SU-DHL-6 (cell line): ENCODE measurements around the gene THOC7.

ENCODE experiments used
- H2AFZ ChIP-seq: fragments of 200-600 bp; sonication (generic); 2 replicates; pipeline ENCODE4 v1.6.1; 2014; ENCODE audit warnings: low read depth, mild to moderate bottlenecking, moderate library complexity, mixed read lengths, antibody characterized with exemption, low read length; ENCODE audit not compliant: severe bottlenecking
- H3F3A ChIP-seq: fragments of 200-600 bp; shearing (Covaris generic); 2 replicates; pipeline ENCODE4 v1.6.0; 2016; ENCODE audit warnings: antibody characterized with exemption, mild to moderate bottlenecking; ENCODE audit not compliant: insufficient read depth
- H3K27ac ChIP-seq: fragments of 200-600 bp; sonication (generic); 2 replicates; pipeline ENCODE4 v1.5.1; 2016; ENCODE audit warnings: low read depth, mild to moderate bottlenecking, low read length, moderate library complexity, mixed read lengths
- H3K27me3 ChIP-seq: fragments of 200-600 bp; sonication (generic), shearing (Covaris generic); 2 replicates; pipeline ENCODE4 v1.6.0; 2014; ENCODE audit warnings: mild to moderate bottlenecking, low read length
- H3K36me3 ChIP-seq: fragments of 200-600 bp; sonication (generic); 2 replicates; pipeline ENCODE4 v1.6.1; 2014; ENCODE audit warnings: mild to moderate bottlenecking, low read length, mixed read lengths
- H3K4me2 ChIP-seq: fragments of 300-600, 200-600 bp; shearing (Covaris generic), sonication (generic); 2 replicates; pipeline ENCODE4 v1.6.0; 2014; ENCODE audit warnings: low read length, low read depth, mild to moderate bottlenecking; ENCODE audit not compliant: poor library complexity, severe bottlenecking
- H3K4me3 ChIP-seq: fragments of 200-600 bp; sonication (generic); 2 replicates; pipeline ENCODE4 v1.5.1; 2014; ENCODE audit warnings: antibody characterized with exemption, low read length, mild to moderate bottlenecking, mixed read lengths; ENCODE audit not compliant: insufficient read depth, poor library complexity, severe bottlenecking
- H3K79me2 ChIP-seq: fragments of 200-600 bp; sonication (generic); 2 replicates; pipeline ENCODE4 v1.6.1; 2014; ENCODE audit warnings: mild to moderate bottlenecking, low read length, moderate library complexity; ENCODE audit not compliant: insufficient read depth
- H3K9ac ChIP-seq: fragments of 200-600 bp; sonication (generic); 2 replicates; pipeline ENCODE4 v1.7.0; 2014; ENCODE audit warnings: mild to moderate bottlenecking, low read length
- H3K9me2 ChIP-seq: fragments of 200-600 bp; sonication (generic); replicated peaks from 2 replicates; pipeline ENCODE4 v1.6.1; 2014; ENCODE audit warnings: low read length; ENCODE audit not compliant: insufficient read depth
- H3K9me3 ChIP-seq: fragments of 200-600 bp; sonication (generic); 2 replicates; pipeline ENCODE4 v1.6.1; 2014; ENCODE audit warnings: low read length, mixed read lengths; ENCODE audit not compliant: insufficient read depth
- H4K20me1 ChIP-seq: fragments of 200-600 bp; sonication (generic); 2 replicates; pipeline ENCODE4 v1.6.1; 2014; ENCODE audit warnings: low read depth, mild to moderate bottlenecking, antibody characterized with exemption, low read length, moderate library complexity, mixed read lengths
- EZH2phosphoT487 ChIP-seq: fragments of 200-600 bp; sonication (generic), shearing (Covaris generic); conservative IDR thresholded peaks from 2 replicates; pipeline ENCODE4 v1.6.1; 2018; ENCODE audit warnings: mild to moderate bottlenecking, antibody characterized with exemption, low read length, moderate library complexity, mixed read lengths
- TF ChIP-seq, protein P1 (sequence below): fragments of 200-600 bp; sonication (generic); IDR thresholded peaks from one replicate; pipeline ENCODE4 v1.5.1; 2017; ENCODE audit warnings: antibody characterized with exemption, mild to moderate bottlenecking, low read length, moderate library complexity; ENCODE audit not compliant: insufficient read depth, poor library complexity, severe bottlenecking

Gene THOC7

DNA sequence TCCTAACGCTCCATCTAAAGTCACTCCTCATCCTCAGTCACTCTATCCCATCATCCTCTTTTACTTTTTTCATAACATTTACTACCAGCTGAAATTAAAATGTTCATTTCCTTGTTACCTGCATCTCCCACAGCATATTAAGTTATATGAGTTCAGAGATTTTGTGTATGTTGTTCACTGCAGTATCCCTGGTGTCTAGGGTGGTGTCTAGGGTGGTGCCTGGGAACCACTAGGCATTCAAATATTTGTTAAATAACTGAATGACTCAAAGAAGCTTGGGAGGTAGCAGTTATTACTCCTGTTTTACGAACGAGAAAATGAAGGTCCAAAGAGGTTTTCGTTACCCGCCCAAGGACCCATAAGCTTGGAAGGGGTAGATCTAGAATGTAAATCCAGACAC, 46.4 kb downstream of the THOC7 start:
- Histone ChIP-seq H3K9me3 (no peaks in the 10 kb centered on the region), H3K9ac (no peak overlapping the region), H3K36me3 (no peaks in the 10 kb centered on the region), H3K79me2 (no peaks in the 10 kb centered on the region), H3K9me2 (no peaks in the 10 kb centered on the region), H2AFZ (no peak overlapping the region), H3K27me3 (no peaks in the 10 kb centered on the region), H4K20me1 (no peaks in the 10 kb centered on the region), H3K4me2 (no peak overlapping the region), H3K4me3 (no peak overlapping the region), H3K27ac (no peak overlapping the region), H3F3A (no peaks in the 10 kb centered on the region)
- no peak for TF ChIP-seq EZH2phosphoT487
- TF ChIP-seq, protein P1, sequence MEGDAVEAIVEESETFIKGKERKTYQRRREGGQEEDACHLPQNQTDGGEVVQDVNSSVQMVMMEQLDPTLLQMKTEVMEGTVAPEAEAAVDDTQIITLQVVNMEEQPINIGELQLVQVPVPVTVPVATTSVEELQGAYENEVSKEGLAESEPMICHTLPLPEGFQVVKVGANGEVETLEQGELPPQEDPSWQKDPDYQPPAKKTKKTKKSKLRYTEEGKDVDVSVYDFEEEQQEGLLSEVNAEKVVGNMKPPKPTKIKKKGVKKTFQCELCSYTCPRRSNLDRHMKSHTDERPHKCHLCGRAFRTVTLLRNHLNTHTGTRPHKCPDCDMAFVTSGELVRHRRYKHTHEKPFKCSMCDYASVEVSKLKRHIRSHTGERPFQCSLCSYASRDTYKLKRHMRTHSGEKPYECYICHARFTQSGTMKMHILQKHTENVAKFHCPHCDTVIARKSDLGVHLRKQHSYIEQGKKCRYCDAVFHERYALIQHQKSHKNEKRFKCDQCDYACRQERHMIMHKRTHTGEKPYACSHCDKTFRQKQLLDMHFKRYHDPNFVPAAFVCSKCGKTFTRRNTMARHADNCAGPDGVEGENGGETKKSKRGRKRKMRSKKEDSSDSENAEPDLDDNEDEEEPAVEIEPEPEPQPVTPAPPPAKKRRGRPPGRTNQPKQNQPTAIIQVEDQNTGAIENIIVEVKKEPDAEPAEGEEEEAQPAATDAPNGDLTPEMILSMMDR, result no peak

DNA sequence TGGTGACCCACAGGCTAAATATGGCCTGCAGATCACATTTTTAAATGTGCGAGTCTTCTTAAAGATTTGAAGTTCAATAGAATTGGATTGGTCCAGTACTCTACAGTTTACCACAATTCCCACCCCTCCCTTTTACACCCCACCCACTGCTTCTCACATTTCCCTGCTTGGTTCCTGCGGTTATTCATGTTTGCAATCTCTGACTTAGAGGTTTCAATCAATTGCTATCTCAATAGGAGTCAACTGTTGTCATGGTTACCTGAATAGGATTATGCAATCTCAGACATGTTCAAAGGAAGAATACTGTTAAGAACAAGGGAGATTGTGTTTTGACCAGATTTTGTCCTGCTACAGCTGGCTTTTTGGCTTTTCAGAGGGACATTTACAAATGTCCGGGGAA, 49.4 kb downstream of the THOC7 start:
- H3K27me3 ChIP-seq, result no peaks in the 10 kb centered on the region
- no peaks in the 10 kb centered on the region for H3K36me3 ChIP-seq
- H3K79me2 ChIP-seq, result no peaks in the 10 kb centered on the region
- no peak overlapping the region for H3K4me2 ChIP-seq
- TF ChIP-seq, protein P1, result no peak
- no peak for TF ChIP-seq EZH2phosphoT487
- no peak overlapping the region for H3K9ac ChIP-seq
- H3K9me2 ChIP-seq, result no peaks in the 10 kb centered on the region
- no peaks in the 10 kb centered on the region for H3F3A ChIP-seq
- no peaks in the 10 kb centered on the region for H3K9me3 ChIP-seq
- H2AFZ ChIP-seq, result no peak overlapping the region
- H4K20me1 ChIP-seq, result no peaks in the 10 kb centered on the region
- no peak overlapping the region for H3K27ac ChIP-seq
- H3K4me3 ChIP-seq, result no peak overlapping the region

DNA sequence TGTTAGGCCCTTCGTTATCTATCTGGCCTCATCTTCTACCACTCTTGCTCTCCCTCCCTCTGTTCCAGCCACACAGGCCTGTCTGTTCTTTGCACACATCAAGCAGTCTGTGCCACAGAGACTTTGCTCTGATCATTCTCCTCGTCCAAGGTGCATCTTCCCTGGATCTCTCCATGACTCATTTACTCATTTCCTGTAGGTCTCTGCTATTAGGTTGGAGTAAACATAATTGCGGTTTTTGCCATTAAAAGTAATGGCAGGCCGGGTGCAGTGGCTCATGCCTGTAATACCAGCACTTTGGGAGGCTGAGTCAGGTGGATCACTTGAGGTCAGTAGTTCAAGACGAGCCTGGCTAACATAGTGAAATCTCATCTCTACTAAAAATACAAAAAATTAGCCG, 54.0 kb downstream of the THOC7 start:
- no peak overlapping the region for H3K9ac ChIP-seq
- no peaks in the 10 kb centered on the region for H3K27me3 ChIP-seq
- no peaks in the 10 kb centered on the region for H3K36me3 ChIP-seq
- no peaks in the 10 kb centered on the region for H3F3A ChIP-seq
- H3K9me3 ChIP-seq, result no peaks in the 10 kb centered on the region
- H3K27ac ChIP-seq, result no peak overlapping the region
- H3K79me2 ChIP-seq, result no peaks in the 10 kb centered on the region
- no peak overlapping the region for H3K4me2 ChIP-seq
- H3K4me3 ChIP-seq, result no peak overlapping the region
- TF ChIP-seq EZH2phosphoT487, result no peak
- TF ChIP-seq, protein P1, result no peak
- no peaks in the 10 kb centered on the region for H3K9me2 ChIP-seq
- H2AFZ ChIP-seq, result no peak overlapping the region
- H4K20me1 ChIP-seq, result no peaks in the 10 kb centered on the region

DNA sequence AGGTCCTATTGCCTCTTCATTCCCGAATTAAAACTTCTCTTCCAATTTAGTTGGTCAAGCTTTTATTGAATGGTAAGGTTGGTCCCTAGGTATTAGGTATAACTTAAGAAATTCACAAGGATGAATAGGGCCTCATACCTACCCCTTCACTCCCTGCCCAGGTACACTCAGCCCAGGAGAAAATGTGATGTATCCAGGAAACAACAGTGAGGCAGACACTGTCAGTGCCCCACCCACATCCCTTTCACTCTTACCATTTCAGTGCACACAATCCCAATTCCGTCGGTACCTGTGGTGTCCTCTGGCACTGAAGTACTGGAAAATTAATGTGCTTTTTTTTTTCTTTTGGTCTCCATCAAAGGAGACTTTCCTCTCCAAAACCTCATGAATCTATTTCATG, 55.0 kb downstream of the THOC7 start:
- H3K9me3 ChIP-seq, result no peaks in the 10 kb centered on the region
- no peak overlapping the region for H3K27ac ChIP-seq
- H2AFZ ChIP-seq, result no peak overlapping the region
- no peak overlapping the region for H3K4me3 ChIP-seq
- H3K4me2 ChIP-seq, result no peak overlapping the region
- no peaks in the 10 kb centered on the region for H3K36me3 ChIP-seq
- no peaks in the 10 kb centered on the region for H3K9me2 ChIP-seq
- H3K79me2 ChIP-seq, result no peaks in the 10 kb centered on the region
- H3K9ac ChIP-seq, result no peak overlapping the region
- TF ChIP-seq, protein P1, result no peak
- TF ChIP-seq EZH2phosphoT487, result no peak
- no peaks in the 10 kb centered on the region for H3F3A ChIP-seq
- no peaks in the 10 kb centered on the region for H4K20me1 ChIP-seq
- no peaks in the 10 kb centered on the region for H3K27me3 ChIP-seq
